GM21619 (cell line): ENCODE measurements around the gene PDSS2.
"Not testable (repeated sequence)": the region's sequence is repeated elsewhere in the genome, so short reads cannot be mapped to it uniquely, and the experiment has no call there.

Source experiments
- ATAC-seq: cut with Tn5 transposase; IDR thresholded peaks from one replicate; pipeline ENCODE4 v1.9.1; 2021; ENCODE audit not compliant: unreplicated experiment

The PDSS2 gene

DNA sequence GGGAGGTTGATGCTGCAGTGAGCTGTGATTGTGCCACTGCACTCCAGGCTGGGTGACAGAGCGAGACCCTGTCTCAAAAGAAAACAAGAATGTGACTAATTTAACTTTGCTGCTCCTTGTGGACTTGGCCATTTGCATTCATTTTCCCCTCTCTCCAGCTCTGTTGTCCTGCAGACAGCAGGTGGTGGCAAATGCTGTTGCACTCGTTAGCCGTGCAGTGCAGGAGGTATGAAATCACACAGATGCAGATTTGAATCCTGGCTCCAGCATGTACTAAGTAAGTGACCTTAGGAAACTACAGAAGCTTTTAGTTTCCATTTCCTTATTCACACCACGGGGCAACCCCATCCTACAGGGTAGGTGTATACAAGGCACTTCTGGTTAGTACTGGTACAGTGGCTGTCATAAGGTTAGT, 334.4 kb downstream of the PDSS2 start:
- peak; percentile 86 for ATAC-seq

DNA sequence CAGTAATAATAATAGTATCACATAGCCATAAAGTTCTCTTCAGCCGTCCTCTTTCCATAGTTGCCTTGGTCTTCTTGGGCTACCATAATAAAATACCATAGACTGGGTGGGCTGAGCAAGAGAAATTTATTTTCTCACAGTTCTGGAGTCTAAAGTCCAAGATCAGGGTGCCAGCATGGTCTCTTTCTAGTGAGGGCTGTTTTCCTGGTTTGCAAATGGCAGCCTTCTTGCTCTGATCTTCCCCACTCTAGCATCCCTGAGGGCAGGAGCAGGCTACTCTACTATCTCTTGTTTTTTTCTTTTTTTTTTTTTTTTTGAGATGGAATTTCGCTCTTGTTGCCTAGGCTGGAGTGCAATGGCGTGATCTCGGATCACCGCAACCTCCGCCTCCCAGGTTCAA, 335.9 kb downstream of the PDSS2 start:
- no peak for ATAC-seq

DNA sequence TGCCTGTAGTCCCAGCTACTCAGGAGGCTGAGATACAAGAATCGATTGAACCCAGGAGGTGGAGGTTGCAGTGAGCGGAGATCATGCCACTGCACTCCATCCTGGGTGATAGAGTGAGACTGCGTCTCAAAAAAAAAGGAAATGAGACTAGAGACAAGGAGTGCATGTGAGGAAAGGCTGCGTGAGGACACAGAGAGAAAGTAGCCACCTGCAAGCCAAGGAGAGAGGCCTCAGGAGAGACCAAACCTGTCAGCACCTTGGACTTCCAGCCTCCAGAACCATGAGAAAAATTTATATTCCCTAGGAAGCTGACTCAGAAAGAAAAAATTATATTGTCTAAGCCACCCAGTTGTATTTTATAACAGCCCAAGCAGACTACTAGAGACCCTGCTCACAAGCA, 336.6 kb downstream of the PDSS2 start:
- ATAC-seq: no peak

DNA sequence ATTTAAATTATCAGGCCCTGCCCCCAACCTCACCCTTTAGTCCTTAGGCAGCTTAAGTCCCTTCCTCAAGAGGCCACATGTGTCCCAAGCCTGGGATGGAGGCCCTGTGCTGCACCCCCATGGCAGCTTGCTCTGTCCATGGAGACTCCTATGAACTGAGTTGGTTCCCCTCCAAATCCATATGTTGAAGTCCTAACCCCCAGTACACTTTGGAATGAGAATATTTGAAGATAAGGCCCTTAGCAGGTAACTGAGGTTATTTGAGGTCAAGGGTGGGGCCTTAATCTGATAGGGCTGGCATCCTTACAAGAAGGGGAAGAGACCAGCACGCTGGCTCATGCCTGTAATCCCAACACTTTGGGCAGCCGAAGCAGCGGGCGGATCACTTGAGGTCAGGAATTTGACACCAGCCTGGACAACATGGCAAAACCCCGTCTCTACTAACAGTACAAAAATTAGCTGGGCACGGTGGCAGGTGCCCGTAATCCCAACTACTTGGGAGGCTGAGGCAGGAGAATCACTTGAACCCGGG, 337.3 kb downstream of the PDSS2 start:
- no peak for ATAC-seq

DNA sequence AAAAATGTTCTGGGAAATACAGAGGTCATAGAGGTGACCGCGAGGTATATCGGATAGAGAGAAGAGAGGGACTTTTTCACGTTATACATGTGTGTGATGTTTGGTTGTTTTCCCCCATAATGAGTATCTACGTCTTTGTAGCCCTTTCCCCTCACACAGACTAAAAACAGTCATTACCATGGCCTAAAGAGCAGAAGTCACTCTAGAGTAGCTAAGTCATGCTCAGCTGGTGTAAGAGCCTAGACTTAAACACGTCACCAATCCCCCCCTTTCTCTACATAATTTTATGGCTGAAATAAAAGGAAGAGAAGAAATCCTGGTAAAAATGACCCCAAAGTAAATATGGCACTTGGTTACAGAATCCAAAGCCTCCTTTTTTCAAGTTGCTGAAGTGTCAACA, 338.1 kb downstream of the PDSS2 start:
- no peak for ATAC-seq

DNA sequence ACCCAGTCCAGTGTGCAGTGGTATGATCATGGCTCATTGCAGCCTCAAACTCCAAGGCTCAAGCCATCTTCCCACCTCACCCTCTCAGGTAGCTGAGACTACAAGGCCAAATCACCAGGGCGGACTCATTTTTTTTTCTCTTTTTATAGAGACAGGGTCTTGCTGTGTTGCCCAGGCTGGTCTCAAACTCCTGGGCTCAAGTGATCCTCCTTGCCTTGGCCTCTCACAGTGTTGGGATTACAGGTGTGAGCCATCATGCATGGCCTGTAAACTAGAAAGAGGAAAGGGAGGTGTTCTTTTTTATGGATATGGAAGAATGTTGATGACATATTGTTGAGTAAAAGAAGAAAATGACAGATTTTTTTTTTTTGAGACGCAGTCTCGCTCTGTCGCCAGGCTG, 339.0 kb downstream of the PDSS2 start:
- no peak for ATAC-seq

DNA sequence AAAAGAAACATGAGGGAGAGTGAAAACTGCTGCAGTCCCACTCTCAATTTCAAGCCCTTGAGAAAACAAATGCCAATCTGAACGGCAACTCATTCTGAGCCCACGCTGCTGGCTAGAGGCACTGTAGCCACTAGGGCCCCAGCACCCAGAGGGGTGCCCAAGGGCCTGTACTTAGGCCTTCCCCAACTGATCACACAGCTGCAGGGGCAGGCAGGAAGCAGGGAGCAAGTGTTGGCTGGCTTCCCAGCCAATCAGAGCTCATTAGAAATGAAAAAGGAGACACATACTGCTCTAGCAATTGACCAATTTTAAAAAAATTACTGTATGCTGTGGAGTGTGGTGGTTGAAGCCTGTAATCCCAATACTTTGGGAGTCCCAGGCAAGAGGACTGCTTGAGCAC, 340.4 kb downstream of the PDSS2 start:
- no peak for ATAC-seq

DNA sequence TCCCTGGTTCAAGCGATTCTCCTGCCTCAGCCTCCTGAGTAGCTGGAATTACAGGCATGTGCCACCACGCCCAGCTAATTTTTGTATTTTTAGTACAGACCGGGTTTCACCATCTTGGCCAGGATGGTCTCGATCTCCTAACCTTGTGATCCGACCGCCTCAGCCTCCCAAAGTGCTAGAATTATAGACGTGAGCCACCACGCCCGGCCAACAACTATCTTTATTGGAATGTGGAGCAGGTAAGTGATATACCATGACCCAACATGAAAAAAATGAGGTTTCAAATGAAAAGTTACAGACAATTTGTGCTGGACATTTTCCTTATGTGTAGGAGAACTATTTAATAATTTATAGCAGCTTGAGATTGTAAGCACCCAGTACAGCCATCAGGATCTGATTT, 340.8 kb downstream of the PDSS2 start:
- not testable (repeated sequence) for ATAC-seq

DNA sequence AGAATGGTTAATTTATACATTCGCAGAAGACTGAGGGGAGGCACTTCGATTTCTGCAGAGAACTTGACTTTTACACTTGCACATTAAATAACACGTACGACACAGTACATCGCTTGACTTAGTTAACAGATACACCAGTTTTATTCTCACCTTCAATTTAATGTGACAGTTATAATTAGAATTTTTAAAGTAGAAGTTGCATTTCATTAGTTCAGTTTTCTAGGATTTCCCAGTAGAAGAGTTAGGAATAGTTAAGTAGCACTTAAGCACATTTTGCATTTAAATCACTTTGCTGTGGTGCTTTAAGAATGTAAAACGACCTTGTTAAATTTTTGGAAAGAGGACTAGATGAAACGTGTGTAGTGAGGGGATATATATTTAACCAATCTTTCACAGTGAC, 342.4 kb downstream of the PDSS2 start:
- ATAC-seq: no peak

DNA sequence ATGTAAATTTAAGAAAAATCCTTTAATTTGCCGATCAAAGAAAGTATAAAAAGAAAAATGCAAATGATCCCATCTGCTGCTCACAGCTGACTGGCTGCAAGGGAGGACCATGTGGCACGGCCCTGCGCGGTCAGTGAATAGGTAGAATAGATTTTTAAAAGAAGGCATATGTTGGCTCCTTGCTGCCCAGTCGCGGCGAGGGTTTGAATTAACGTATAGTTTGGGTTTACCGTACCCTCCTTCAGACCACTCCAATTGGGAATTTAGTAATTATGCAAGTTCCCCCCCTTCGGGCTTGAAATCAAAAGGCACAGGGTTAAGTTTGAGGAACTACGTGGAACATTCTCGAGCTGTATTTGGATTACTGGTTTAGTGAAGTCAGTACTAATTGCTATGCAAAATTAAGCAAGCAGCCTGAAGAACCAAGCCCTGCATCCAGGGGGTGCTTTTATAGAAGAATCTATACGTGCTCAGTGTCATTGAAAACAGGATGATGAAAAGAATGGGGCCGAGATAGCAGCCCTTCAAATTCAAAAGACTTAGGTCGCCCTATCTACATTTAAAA, 343.0 kb downstream of the PDSS2 start:
- no peak for ATAC-seq

DNA sequence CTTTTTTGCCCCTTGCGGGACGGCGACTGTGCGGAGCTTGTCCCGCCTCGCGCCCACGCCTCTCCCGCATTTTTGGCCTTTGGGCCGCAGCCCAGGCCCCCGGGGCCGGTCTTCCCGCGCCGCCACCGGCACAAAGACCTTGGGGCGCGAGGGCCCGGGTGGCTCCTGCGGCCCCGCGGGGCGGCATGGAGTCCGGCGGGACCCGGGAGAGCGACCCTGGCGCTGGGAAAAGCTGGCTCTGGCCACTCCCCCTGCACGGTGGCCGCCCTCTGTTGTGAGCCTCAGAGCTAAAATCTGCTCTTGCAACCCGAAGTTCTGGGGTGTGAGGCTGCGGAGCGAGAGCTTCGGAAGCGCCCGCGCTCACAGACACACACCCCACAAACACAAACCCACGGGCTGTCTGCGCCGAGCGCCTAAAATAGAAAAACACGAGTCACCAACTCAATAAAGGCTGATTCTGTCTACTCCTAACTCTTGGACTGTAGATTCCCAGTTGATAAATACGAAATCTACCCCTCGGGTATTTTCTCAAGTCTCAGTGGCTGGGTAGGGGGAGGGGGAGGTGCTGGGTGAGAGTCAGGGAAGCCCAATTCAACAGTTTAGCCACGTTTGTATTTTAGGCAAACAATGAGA, 343.6 kb downstream of the PDSS2 start:
- peak; percentile 12 for ATAC-seq

DNA sequence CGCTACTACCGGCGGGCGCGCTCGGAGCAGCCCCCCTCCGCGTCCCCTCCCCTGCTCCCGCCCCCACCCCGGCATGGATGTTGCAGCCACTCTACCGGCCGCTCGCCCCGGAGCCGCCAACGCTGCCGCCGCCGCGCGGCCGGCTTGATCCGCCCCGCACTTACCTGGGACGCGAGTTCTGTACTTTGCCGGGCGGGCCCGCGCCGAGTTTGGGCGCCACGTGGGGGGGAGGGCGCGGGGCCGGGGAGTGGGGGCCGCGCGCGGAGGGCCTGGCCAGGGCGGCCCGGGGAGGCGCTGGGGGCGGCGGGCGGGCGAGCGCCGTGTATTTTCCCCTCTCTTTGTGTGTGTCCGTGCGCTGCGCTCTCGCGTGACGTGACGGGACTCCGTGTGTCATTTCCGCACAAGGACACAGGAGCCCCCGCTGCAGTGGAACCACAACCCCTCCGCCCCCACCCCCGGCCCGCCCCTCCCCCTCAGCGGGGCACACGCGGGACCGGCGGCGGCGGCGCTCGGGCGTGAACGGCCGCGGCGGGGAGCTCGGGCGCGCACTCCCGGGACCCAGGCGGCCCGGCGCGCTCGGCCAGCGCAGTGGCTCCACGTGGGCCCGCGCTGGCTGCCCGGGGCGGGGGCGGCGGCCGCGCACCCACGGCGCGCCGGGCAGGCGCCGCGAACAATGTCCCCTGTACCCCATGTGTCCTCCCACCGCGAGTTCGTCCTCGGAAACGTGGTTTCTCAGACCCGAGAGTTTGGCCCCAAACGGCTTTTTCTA, 344.3 kb downstream of the PDSS2 start, which contains the start of gene BEND3:
Gene BEND3, minus strand, starts transcription at position 590 of the 769 bp plus-strand sequence. CDS start 16,230 bp downstream, outside the sequence.
- ATAC-seq: peak; percentile 22

DNA sequence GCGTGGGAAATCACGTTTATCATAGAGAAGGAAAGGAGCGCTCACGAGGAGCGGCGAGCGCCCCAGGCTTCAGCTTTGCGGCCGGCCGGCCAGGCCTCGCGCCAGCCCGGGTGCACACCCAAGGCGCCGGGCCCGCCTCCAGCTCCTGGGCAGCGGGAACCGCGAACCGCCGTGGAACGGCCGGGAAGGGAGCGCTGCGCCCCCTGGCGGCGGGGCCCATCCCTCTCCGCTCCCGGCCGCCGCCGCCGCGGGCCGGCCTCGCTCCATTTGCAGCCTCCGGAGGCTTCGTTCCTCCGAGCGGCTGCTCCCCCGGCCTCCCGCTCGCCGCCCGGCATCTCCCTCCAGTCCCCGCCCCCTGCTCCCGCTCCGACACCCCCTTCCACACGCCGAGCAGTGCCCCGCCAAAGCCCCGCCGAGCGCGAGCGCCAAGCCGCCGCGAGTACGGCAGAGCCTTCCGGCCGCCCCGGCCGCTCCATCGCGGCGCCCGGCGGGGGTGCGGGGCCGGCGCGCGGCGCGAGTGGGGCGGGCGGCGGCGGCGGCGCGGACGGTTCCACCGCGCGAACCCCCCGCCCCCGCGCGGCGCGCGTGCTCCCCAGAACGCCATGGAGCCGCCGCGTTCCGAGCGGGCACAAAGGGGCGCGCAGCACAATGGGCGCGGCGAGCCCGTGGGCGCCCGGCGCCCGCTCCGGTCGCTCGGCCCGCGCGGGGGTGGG, 345.0 kb downstream of the PDSS2 start:
- peak; percentile 69 for ATAC-seq

DNA sequence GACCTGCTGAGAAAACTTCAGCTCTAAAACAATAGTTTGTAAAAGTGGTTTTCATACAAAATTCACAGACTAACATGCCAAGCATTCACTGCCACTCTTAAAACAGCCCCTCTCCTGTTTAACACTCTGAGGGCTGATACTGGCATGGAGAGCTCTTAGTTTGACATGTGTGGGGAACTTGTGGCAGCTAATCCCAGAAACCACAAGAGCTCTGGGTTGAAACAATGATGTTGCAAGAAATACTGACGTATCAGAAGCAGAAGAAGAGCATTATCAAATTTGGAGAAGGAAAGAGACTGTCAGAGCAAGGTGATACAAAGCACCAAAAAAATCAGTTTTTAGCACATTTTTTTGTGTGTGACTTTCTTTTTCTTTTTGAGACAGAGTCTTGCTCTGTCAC, 349.2 kb downstream of the PDSS2 start:
- no peak for ATAC-seq

DNA sequence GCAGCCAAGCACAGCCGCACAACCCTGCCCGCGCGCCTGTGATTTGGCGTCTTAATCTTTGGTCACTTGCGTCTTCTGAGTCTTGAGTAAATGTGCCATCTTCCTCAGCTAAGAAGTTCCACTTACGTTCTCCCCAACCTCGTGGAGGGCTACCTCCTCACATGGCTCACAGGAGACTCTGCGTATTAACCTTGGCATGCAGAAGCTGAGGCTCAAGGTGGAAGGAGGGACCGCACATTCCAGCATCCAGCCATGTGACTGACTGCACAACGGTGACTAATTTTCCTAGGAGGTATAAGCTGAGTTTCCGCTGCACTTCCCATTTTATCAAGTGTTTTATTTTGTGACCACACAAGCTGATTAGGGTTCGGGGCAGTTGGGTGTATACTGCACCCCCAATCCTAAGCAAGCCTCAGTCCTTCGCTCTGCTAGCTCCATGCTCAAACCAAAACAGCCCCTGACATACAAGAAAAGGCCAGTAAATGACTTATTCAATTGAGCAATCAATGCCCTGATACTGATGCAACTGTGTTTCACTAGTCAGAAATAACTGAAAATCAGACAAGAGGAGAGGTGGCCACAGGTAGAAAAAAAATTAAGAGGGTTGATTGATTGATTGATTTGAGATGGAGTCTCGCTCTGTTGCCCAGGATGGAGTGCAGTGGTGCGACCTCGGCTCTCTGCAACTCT, 351.0 kb downstream of the PDSS2 start:
- ATAC-seq: no peak

DNA sequence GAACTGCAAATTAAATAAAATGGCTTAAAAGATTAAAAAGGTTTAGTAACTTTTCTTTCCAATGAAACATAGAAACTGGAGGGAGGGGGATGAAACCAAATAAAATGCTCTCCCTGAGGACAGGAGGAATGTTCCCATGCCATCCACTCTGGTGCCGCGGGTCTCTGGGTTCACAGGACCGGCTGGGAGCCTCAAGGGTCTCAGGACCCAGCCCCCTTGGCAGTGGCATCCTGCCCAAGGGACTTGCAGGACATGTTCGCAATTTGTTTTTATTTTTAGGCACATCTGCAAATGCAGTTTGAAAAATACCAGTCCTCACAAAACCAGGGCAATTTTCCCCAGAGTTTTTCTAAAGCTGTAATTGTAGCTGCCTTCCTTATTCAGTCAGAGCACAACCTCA, 351.6 kb downstream of the PDSS2 start:
- ATAC-seq: no peak

DNA sequence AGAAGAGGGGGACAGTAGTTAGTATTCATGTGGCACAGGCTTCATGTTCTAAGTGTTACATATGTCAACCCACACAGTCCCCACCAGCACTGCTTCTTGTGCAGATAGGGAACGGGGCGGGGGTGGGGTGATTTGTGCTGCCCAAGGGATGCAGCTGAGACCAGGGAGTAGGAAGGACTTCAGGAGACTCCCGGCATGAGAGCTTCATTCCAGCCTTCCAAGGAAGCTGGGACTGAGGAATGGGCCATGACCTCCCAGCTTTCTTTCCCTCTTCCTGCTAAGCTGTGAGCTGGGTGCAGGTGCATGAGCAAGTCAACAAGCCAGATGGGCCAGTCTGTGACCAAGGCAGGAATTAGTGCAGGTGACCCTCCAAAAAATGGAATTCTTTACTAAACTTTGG, 353.2 kb downstream of the PDSS2 start:
- no peak for ATAC-seq

DNA sequence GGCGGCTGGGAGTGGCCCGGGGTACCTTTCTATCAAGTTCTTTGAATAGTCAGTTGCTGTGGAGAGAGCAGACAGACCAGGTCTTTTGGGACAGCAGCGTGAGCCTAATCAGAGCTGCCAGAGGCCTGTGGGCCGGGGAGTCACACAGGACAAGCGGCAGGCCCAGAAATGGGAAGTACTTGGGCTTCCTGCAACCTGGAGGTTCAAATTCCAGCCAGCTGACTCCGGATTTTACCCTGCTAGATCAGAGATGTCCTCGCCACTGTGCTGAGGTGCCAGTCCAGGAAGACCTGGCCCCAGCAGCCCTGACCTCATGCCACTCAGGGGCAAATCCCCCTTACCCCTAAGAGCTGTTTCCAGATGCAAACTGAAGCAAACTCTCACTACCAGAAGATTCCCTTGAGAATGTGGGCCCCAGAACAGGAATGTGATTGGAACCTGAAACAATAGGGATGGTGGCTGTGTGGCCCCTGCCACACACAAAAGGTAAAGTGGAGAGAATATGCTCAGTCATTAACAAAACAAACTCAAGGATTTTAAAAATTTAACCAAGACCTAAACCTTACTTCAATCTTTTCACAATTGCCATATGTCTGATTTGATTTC, 353.8 kb downstream of the PDSS2 start:
- ATAC-seq: no peak

DNA sequence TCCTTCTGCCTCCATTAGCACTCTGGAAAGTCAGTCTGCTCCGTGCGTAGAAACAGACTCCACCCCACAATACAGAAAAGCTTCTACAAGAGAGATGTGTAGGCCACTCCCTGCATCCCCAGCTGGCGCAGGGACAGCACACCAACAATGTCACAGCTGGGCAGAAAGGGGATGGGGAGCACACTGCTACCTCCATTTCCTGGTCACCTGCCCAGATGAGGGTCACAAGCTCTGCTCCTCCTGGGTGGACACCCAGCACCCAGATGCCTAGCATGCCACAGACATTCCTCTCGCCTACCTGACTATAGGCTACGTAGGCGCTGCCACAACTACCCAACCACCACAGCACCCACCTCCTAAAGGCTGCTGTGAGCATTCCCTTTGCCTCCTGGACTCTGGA, 356.3 kb downstream of the PDSS2 start:
- no peak for ATAC-seq
